ENCODE measurements around the gene CD81.

- TF ChIP-seq POLR2AphosphoS5 (IDR thresholded peaks at IDR 0.05) (no peak), CTCF (IDR thresholded peaks at IDR 0.05) (no peak), POLR2A (IDR thresholded peaks at IDR 0.05) (no peak)
Measured at GRCh38 chr11:2387266-2387987, 10.3 kb downstream of the CD81 start.
